Osteocyte (in vitro differentiated cells): Measurements from ENCODE around the gene OTOGL. TPM values are rescaled to one million over a fixed set of nuclear protein-coding genes. Genes with fewer than 3 reads are reported as not detected.
A peak's percentile ranks its signal among the peaks of the same experiment; 100 is the strongest.

Experiments used
- DNase-seq: peaks from one replicate; pipeline ENCODE4 v3.0.0; 2021; ENCODE audit warnings: mixed read lengths; ENCODE audit not compliant: unreplicated experiment; ENCODE audit errors: extremely low spot score
- H3K27ac Mint-ChIP-seq: one replicate; pipeline ENCODE4 v1.8.0; 2021; ENCODE audit warnings: mild to moderate bottlenecking, mixed read lengths; ENCODE audit not compliant: unreplicated experiment
- H3K27me3 Mint-ChIP-seq: one replicate; pipeline ENCODE4 v1.8.0; 2021; ENCODE audit warnings: mixed read lengths; ENCODE audit not compliant: unreplicated experiment
- H3K36me3 Mint-ChIP-seq: one replicate; pipeline ENCODE4 v1.8.0; 2021; ENCODE audit warnings: mixed read lengths; ENCODE audit not compliant: unreplicated experiment
- H3K4me1 Mint-ChIP-seq: one replicate; pipeline ENCODE4 v1.8.0; 2021; ENCODE audit warnings: mixed read lengths; ENCODE audit not compliant: unreplicated experiment
- H3K4me3 Mint-ChIP-seq: one replicate; pipeline ENCODE4 v1.8.0; 2021; ENCODE audit warnings: mild to moderate bottlenecking, moderate library complexity, mixed read lengths; ENCODE audit not compliant: unreplicated experiment
- H3K9me3 Mint-ChIP-seq: one replicate; pipeline ENCODE4 v1.8.0; 2021; ENCODE audit warnings: mixed read lengths; ENCODE audit not compliant: unreplicated experiment
- CTCF ChIP-seq: fragments of 200-600 bp; sonication (generic); IDR thresholded peaks from 2 replicates; pipeline ENCODE4 v1.5.0; 2021; ENCODE audit warnings: antibody characterized with exemption, mild to moderate bottlenecking, moderate library complexity
- total RNA-seq: library from RNA; stranded (reverse); gene quantifications from 2 replicates; pipeline ENCODE4 v1.2.1, GENCODE V29; 2021

OTOGL gene
- total RNA-seq, 1 donor from 2014 or later: 0.19 TPM

- no peaks in the 10 kb centered on the region for H3K9me3 Mint-ChIP-seq
- no peak for DNase-seq
- TF ChIP-seq CTCF: peak; percentile 88
- no peaks in the 10 kb centered on the region for H3K27me3 Mint-ChIP-seq
- H3K36me3 Mint-ChIP-seq: no peaks in the 10 kb centered on the region
- no peak overlapping the region for H3K27ac Mint-ChIP-seq
- peaks cover 21% of the 10 kb centered on the region for H3K4me1 Mint-ChIP-seq
- H3K4me3 Mint-ChIP-seq: no peak overlapping the region
These were observed 95.9 kb downstream of the OTOGL start for GRCh38 chr12:80195074-80195726.

- no peak for DNase-seq
- no peak overlapping the region for H3K27ac Mint-ChIP-seq
- H3K27me3 Mint-ChIP-seq: no peaks in the 10 kb centered on the region
- no peaks in the 10 kb centered on the region for H3K9me3 Mint-ChIP-seq
- H3K4me3 Mint-ChIP-seq: no peak overlapping the region
- H3K4me1 Mint-ChIP-seq: peaks cover 19% of the 10 kb centered on the region
- TF ChIP-seq CTCF: no peak
- no peaks in the 10 kb centered on the region for H3K36me3 Mint-ChIP-seq
These were observed 96.4 kb downstream of the OTOGL start for GRCh38 chr12:80195737-80196136.

- TF ChIP-seq CTCF: no peak
- Mint-ChIP-seq H3K27ac (no peak overlapping the region), H3K4me3 (no peak overlapping the region), H3K27me3 (no peaks in the 10 kb centered on the region), H3K4me1 (peaks cover 18% of the 10 kb centered on the region), H3K9me3 (no peaks in the 10 kb centered on the region), H3K36me3 (no peaks in the 10 kb centered on the region)
- DNase-seq: no peak
These were observed 97.1 kb downstream of the OTOGL start for GRCh38 chr12:80196419-80196818.

GRCh38 chr12:80198782-80199337 lies 99.5 kb downstream of the OTOGL start:
- Mint-ChIP-seq H3K4me3 (no peak overlapping the region), H3K36me3 (no peaks in the 10 kb centered on the region), H3K4me1 (peaks cover 5% of the 10 kb centered on the region), H3K9me3 (no peaks in the 10 kb centered on the region), H3K27me3 (no peaks in the 10 kb centered on the region), H3K27ac (no peak overlapping the region)
- DNase-seq: no peak
- TF ChIP-seq CTCF: no peak

- no peaks in the 10 kb centered on the region for H3K4me1 Mint-ChIP-seq
- no peak overlapping the region for H3K27ac Mint-ChIP-seq
- TF ChIP-seq CTCF: no peak
- no peaks in the 10 kb centered on the region for H3K27me3 Mint-ChIP-seq
- H3K9me3 Mint-ChIP-seq: no peaks in the 10 kb centered on the region
- no peaks in the 10 kb centered on the region for H3K36me3 Mint-ChIP-seq
- no peak overlapping the region for H3K4me3 Mint-ChIP-seq
- DNase-seq: no peak
These were observed 100.6 kb downstream of the OTOGL start for GRCh38 chr12:80199931-80200330.
